Hepatocyte (in vitro differentiated cells): ENCODE results near the gene ZFC3H1.

Experiments
- EZH2 ChIP-seq: fragments of 200-600 bp; sonication (generic); IDR thresholded peaks from 2 replicates; pipeline ENCODE4 v1.6.1; 2016; ENCODE audit warnings: antibody characterized with exemption, mild to moderate bottlenecking, borderline replicate concordance
- EZH2phosphoT487 ChIP-seq: fragments of 200-600 bp; sonication (generic); IDR thresholded peaks from one replicate; pipeline ENCODE4 v1.6.1; 2018; ENCODE audit warnings: antibody characterized with exemption, mild to moderate bottlenecking, low read depth, moderate library complexity; ENCODE audit not compliant: unreplicated experiment, severe bottlenecking
- TF ChIP-seq, protein P1 (sequence below): fragments of 200-600 bp; sonication (generic); IDR thresholded peaks from 2 replicates; pipeline ENCODE4 v1.5.1; 2016; ENCODE audit warnings: antibody characterized with exemption, mild to moderate bottlenecking; ENCODE audit not compliant: poor library complexity

DNA sequence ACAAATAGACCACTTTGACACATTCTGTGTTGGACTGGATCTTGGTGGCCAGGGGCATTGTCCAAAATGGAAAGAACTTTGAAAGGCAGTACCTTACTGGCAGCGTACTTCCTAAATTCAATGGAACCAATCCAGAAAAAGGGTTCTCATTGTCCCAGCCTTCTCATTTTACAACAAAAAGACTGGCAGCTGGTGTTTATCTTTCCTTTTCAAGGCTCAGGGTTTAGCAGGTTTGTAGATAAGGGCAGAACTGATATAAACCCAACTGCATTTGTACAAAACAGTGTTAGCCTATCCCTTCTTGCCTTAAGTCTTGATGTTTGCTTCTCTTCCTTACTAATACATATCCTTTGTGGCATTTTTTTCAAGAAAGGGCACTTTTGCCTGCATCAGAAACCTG lies 8.2 kb upstream of the ZFC3H1 start:
- TF ChIP-seq, protein P1, sequence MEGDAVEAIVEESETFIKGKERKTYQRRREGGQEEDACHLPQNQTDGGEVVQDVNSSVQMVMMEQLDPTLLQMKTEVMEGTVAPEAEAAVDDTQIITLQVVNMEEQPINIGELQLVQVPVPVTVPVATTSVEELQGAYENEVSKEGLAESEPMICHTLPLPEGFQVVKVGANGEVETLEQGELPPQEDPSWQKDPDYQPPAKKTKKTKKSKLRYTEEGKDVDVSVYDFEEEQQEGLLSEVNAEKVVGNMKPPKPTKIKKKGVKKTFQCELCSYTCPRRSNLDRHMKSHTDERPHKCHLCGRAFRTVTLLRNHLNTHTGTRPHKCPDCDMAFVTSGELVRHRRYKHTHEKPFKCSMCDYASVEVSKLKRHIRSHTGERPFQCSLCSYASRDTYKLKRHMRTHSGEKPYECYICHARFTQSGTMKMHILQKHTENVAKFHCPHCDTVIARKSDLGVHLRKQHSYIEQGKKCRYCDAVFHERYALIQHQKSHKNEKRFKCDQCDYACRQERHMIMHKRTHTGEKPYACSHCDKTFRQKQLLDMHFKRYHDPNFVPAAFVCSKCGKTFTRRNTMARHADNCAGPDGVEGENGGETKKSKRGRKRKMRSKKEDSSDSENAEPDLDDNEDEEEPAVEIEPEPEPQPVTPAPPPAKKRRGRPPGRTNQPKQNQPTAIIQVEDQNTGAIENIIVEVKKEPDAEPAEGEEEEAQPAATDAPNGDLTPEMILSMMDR: no peak
- no peak for TF ChIP-seq EZH2phosphoT487
- no peak for TF ChIP-seq EZH2
